Osteoblast (primary cell): ENCODE results near the gene CCDC7. TPM values are rescaled to one million over a fixed set of nuclear protein-coding genes. Genes with fewer than 3 reads are reported as not detected.
"Not testable (repeated sequence)": the region's sequence is repeated elsewhere in the genome, so short reads cannot be mapped to it uniquely, and the experiment has no call there.

Source experiments
- DNase-seq: peaks from one replicate; pipeline ENCODE4 v3.0.0; 2011; ENCODE audit warnings: low spot score, mixed read lengths; ENCODE audit not compliant: insufficient read length; ENCODE audit errors: missing footprints
- H2AFZ ChIP-seq: 2 replicates; pipeline ENCODE4 v1.6.0; 2011; ENCODE audit warnings: mild to moderate bottlenecking, low read length
- H3K27ac ChIP-seq: 2 replicates; pipeline ENCODE4 v1.5.1; 2011; ENCODE audit warnings: mild to moderate bottlenecking, low read depth, low read length, moderate library complexity
- H3K27me3 ChIP-seq: 2 replicates; pipeline ENCODE4 v1.6.0; 2012; ENCODE audit warnings: mild to moderate bottlenecking, control low read depth, inconsistent platforms, low read length, moderate library complexity; ENCODE audit not compliant: insufficient read depth
- H3K36me3 ChIP-seq: 2 replicates; pipeline ENCODE4 v1.5.1; 2011; ENCODE audit warnings: mild to moderate bottlenecking, low read length, control low read depth, moderate library complexity; ENCODE audit not compliant: insufficient read depth
- H3K4me1 ChIP-seq: 2 replicates; pipeline ENCODE4 v1.5.1; 2011; ENCODE audit warnings: mild to moderate bottlenecking, low read length, control low read depth, moderate library complexity; ENCODE audit not compliant: insufficient read depth
- H3K4me2 ChIP-seq: 2 replicates; pipeline ENCODE4 v1.6.0; 2011; ENCODE audit warnings: mild to moderate bottlenecking, low read length; ENCODE audit not compliant: insufficient read depth
- H3K4me3 ChIP-seq: fragments of 200-600 bp; sonication (generic); 3 replicates; pipeline ENCODE4 v1.5.1; 2012; ENCODE audit warnings: mild to moderate bottlenecking, low read length, inconsistent platforms; ENCODE audit not compliant: insufficient read depth
- H3K79me2 ChIP-seq: 2 replicates; pipeline ENCODE4 v1.6.0; 2012; ENCODE audit warnings: mild to moderate bottlenecking, low read length, control low read depth, inconsistent platforms; ENCODE audit not compliant: insufficient read depth
- H3K9me3 ChIP-seq: 2 replicates; pipeline ENCODE4 v1.5.1; 2011; ENCODE audit warnings: low read depth, low read length, control low read depth
- H4K20me1 ChIP-seq: 2 replicates; pipeline ENCODE4 v1.6.0; 2012; ENCODE audit warnings: mild to moderate bottlenecking, low read length, control low read depth; ENCODE audit not compliant: insufficient read depth
- CTCF ChIP-seq: IDR thresholded peaks from 2 replicates; pipeline ENCODE4 v1.5.1; 2011; ENCODE audit warnings: mild to moderate bottlenecking, low read depth, low read length, moderate library complexity; ENCODE audit errors: extremely low read depth
- total RNA-seq: library from RNA; depleted of rRNA; stranded (reverse); fragments of >200 nt; gene quantifications from 2 replicates; pipeline ENCODE4 v1.2.3, GENCODE V29; 2012

Gene CCDC7
- total RNA-seq, 1 donor: 22.4 TPM

- no peaks in the 10 kb centered on the region for H3K79me2 ChIP-seq
- H3K9me3 ChIP-seq: no peaks in the 10 kb centered on the region
- H3K4me3 ChIP-seq: no peak overlapping the region
- no peak overlapping the region for H3K27ac ChIP-seq
- H3K4me1 ChIP-seq: peaks cover 12% of the 10 kb centered on the region
- peaks cover 5% of the 10 kb centered on the region for H4K20me1 ChIP-seq
- no peaks in the 10 kb centered on the region for H3K36me3 ChIP-seq
- no peak for DNase-seq
- no peak overlapping the region for H3K4me2 ChIP-seq
- H3K27me3 ChIP-seq: no peaks in the 10 kb centered on the region
- no peak overlapping the region for H2AFZ ChIP-seq
- no peak for TF ChIP-seq CTCF
These were observed 247.6 kb downstream of the CCDC7 start for GRCh38 chr10:32693441-32693979.

- H3K27me3 ChIP-seq, H3K4me3 ChIP-seq, H3K4me1 ChIP-seq, DNase-seq, H3K36me3 ChIP-seq, H3K27ac ChIP-seq, H3K4me2 ChIP-seq, H3K79me2 ChIP-seq, H2AFZ ChIP-seq, H3K9me3 ChIP-seq, H4K20me1 ChIP-seq: not testable (repeated sequence)
These were observed 253.7 kb downstream of the CCDC7 start for GRCh38 chr10:32699683-32700082.

GRCh38 chr10:32713560-32713959 lies 267.6 kb downstream of the CCDC7 start:
- no peaks in the 10 kb centered on the region for H3K27me3 ChIP-seq
- no peaks in the 10 kb centered on the region for H3K79me2 ChIP-seq
- peak; percentile 19 for DNase-seq
- H2AFZ ChIP-seq: no peak overlapping the region
- no peak overlapping the region for H3K4me3 ChIP-seq
- no peaks in the 10 kb centered on the region for H3K9me3 ChIP-seq
- H4K20me1 ChIP-seq: no peaks in the 10 kb centered on the region
- H3K36me3 ChIP-seq: no peaks in the 10 kb centered on the region
- H3K27ac ChIP-seq: no peak overlapping the region
- H3K4me1 ChIP-seq: no peaks in the 10 kb centered on the region
- no peak overlapping the region for H3K4me2 ChIP-seq
- TF ChIP-seq CTCF: peak; percentile 37

GRCh38 chr10:32731527-32731926 lies 285.6 kb downstream of the CCDC7 start:
- H3K27me3 ChIP-seq: no peaks in the 10 kb centered on the region
- no peaks in the 10 kb centered on the region for H4K20me1 ChIP-seq
- H3K4me2 ChIP-seq: no peak overlapping the region
- no peak for DNase-seq
- no peak overlapping the region for H2AFZ ChIP-seq
- no peaks in the 10 kb centered on the region for H3K36me3 ChIP-seq
- no peak overlapping the region for H3K27ac ChIP-seq
- H3K4me3 ChIP-seq: no peak overlapping the region
- no peaks in the 10 kb centered on the region for H3K79me2 ChIP-seq
- TF ChIP-seq CTCF: no peak
- H3K4me1 ChIP-seq: no peaks in the 10 kb centered on the region
- H3K9me3 ChIP-seq: no peaks in the 10 kb centered on the region
